Pancreas (tissue), 10 donors: ENCODE results near the gene SLC46A1. TPM values are rescaled to one million over a fixed set of nuclear protein-coding genes. Genes with fewer than 3 reads are reported as not detected.
A peak's percentile ranks its signal among the peaks of the same experiment; 100 is the strongest.

Source experiments
- ATAC-seq, 4 donors: fragments of 200-7000 bp; cut with Tn5 transposase; one replicate each; pipeline versions ENCODE4 v1.8.0 to v1.9.1; 2020; ENCODE audit warnings: mild to moderate bottlenecking in 4 of 4, moderate library complexity in 4 of 4
- DNase-seq, 6 donors: peaks; one replicate each; pipeline ENCODE4 v3.0.0-alpha.2; 2020
- FAIRE-seq: peaks from 2 replicates; lab custom pipeline; 2012; peaks lifted over from hg19 to GRCh38; lab: Jason Lieb, UNC
- H3K27ac ChIP-seq, 4 donors: fragments of 200-600 bp; sonication (generic); 1 replicate in 3 of 4; 2 replicates in 1 of 4; pipeline versions ENCODE4 v1.5.0 to v1.8.0; 2020
- H3K27me3 ChIP-seq, 4 donors: fragments of 200-600 bp; one replicate each; pipeline ENCODE4 v1.8.0; 2021
- H3K36me3 ChIP-seq, 3 donors: fragments of 200-600 bp; sonication (generic) in 1 of 3; one replicate each; pipeline versions ENCODE4 v1.5.0 to v1.8.0; 2020 to 2021
- H3K4me1 ChIP-seq, 3 donors: fragments of 200-600 bp; one replicate each; pipeline ENCODE4 v1.8.0; 2021
- H3K4me3 ChIP-seq, 4 donors: fragments of 200-600 bp; sonication (generic) in 2 of 4; one replicate each; pipeline versions ENCODE4 v1.5.0 to v1.8.0; 2020 to 2021
- H3K9me3 ChIP-seq, 4 donors: fragments of 200-600 bp; one replicate each; pipeline ENCODE4 v1.8.0; 2021
- CTCF ChIP-seq, 4 donors: fragments of 200-600 bp; sonication (generic) in 3 of 4; IDR thresholded peaks; one replicate each; pipeline versions ENCODE4 v1.5.0 to v1.8.0; 2021; ENCODE audit warnings: antibody characterized with exemption in 4 of 4
- WGBS, 2 donors: extraction: QIAGEN DNeasy Blood & Tissue Kit; methylation state at CpG; one replicate each; pipeline ENCODE4 v1.1.7; 2013; 5-methylcytosine and 5-hydroxymethylcytosine counted together
- intact Hi-C, 3 donors: fragments of 100-400 bp; cut with DNase I; formaldehyde crosslinking; loops; one replicate each; pipeline versions ENCODE4 v1.11.1 to v1.14.2; 2022
- polyA plus RNA-seq, 2 donors: library from polyadenylated mRNA; stranded (reverse); fragments of 200-250 nt; gene quantifications; one replicate each; pipeline ENCODE4 v1.2.3, GENCODE V29; 2013
- total RNA-seq, 6 donors: library from RNA; stranded (reverse); fragmentation: NEBNext Ultra II Directional in 4 of 6; extraction: Animal tissue kit (Norgen Biotek cat#: 25700) in 4 of 6; gene quantifications; one replicate each; pipeline versions ENCODE4 v1.2.1 to v1.2.4, GENCODE V29; 2021 to 2023
- donor health status: healthy with polysubstance abuse.
- donor health status: DM: no; HTN: no; CAD: no; lungs with moderate emphysema.
- donor health status: DM: no; HTN: no; CAD: no.
- donor health status: control.
- donor health status: control.
- donor health status: Bipolar disorder and iron deficiency.
- donor health status: DM: yes; HTN: yes; CAD: no.
- donor health status: DM: no; HTN: no; CAD: no.
- donor health status: DM: no; HTN: no; CAD: no.
- donor health status: DM: yes; HTN: yes; CAD: no.

The SLC46A1 gene
- total RNA-seq (10 to 100 TPM in 1 of 6 donors, 1 to 10 TPM in 5; 6.0 to 13.8 (median 7.4) TPM), polyA plus RNA-seq (1 to 10 TPM; 5.8 to 7.8 TPM)

- DNase-seq (peak; percentile 59 to 86 (median 70)), FAIRE-seq (no peak), ATAC-seq (peak; percentile 71 to 79 (median 78))
- Histone ChIP-seq H3K36me3 (no peaks in the 10 kb centered on the region), H3K4me1 (peaks cover 0 to 13% (median 4%) of the 10 kb centered on the region in 3 donors), H3K4me3 (peak within 1 kb of the TSS; percentile 69 to 91 (median 80)), H3K27ac (peak within 1 kb of the TSS; percentile 37 to 57 (median 38)), H3K27me3 (no peaks in the 10 kb centered on the region), H3K9me3 (no peaks in the 10 kb centered on the region)
- TF ChIP-seq CTCF (IDR thresholded peaks at IDR 0.05): no peak
- intact Hi-C loops: no loop called here
- WGBS, 2 donors: 1% methylated on average over 48 to 70 of the region's 70 CpGs
These were observed at the start of gene SLC46A1 for GRCh38 chr17:28405632-28406472. SLC46A1 (minus strand) TSS chr17:28406212; CDS start chr17:28406114, 98 bp downstream.

GRCh38 chr17:28449859-28450258 lies 43.8 kb upstream of the SLC46A1 start:
- intact Hi-C loops: no loop called here
- Histone ChIP-seq H3K36me3 (no peaks in the 10 kb centered on the region), H3K4me3 (no peak overlapping the region), H3K4me1 (no peaks in the 10 kb centered on the region), H3K9me3 (no peaks in the 10 kb centered on the region), H3K27ac (no peak overlapping the region), H3K27me3 (no peaks in the 10 kb centered on the region)
- ATAC-seq: no peak
- no peak for DNase-seq
- 93% methylated on average over 1 of the region's 1 CpG for WGBS, 2 donors
- no peak for FAIRE-seq
- no peak for TF ChIP-seq CTCF (IDR thresholded peaks at IDR 0.05)

GRCh38 chr17:28447396-28447760 lies 41.4 kb upstream of the SLC46A1 start:
- no peak for TF ChIP-seq CTCF (IDR thresholded peaks at IDR 0.05)
- FAIRE-seq: no peak
- Histone ChIP-seq H3K27ac (no peak overlapping the region), H3K9me3 (no peaks in the 10 kb centered on the region), H3K36me3 (no peaks in the 10 kb centered on the region), H3K4me1 (no peaks in the 10 kb centered on the region), H3K4me3 (no peak overlapping the region), H3K27me3 (no peaks in the 10 kb centered on the region)
- WGBS, 2 donors: 64 to 66% methylated on average over 5 of the region's 5 CpGs
- DNase-seq: no peak
- ATAC-seq: no peak
- intact Hi-C loops: no loop called here

GRCh38 chr17:28446716-28447395 lies 40.8 kb upstream of the SLC46A1 start:
- DNase-seq (no peak), FAIRE-seq (no peak), ATAC-seq (no peak)
- H3K27ac ChIP-seq: no peak overlapping the region
- no peaks in the 10 kb centered on the region for H3K36me3 ChIP-seq
- H3K4me1 ChIP-seq: no peaks in the 10 kb centered on the region
- TF ChIP-seq CTCF (IDR thresholded peaks at IDR 0.05): no peak
- WGBS, 2 donors: 63 to 73% methylated on average over 8 of the region's 8 CpGs
- no peaks in the 10 kb centered on the region for H3K27me3 ChIP-seq
- no peak overlapping the region for H3K4me3 ChIP-seq
- H3K9me3 ChIP-seq: no peaks in the 10 kb centered on the region
- intact Hi-C loops: no loop called here
